Activated T-cell treated with anti-CD3 and anti-CD28 coated beads, Interleukin-2, amount 50 U/mL, for 4 hours (primary cell): ENCODE results near the gene MEGF9. TPM values are rescaled to one million over a fixed set of nuclear protein-coding genes. Genes with fewer than 3 reads are reported as not detected.

Source experiments
- ATAC-seq, 2 donors: fragments of 200-7000 bp; cut with Tn5 transposase; one replicate each; pipeline ENCODE4 v1.10.0; 2021
- DNase-seq: peaks from one replicate; pipeline ENCODE4 v3.0.0-alpha.2; 2020
- H3K27me3 Mint-ChIP-seq: one replicate; pipeline ENCODE4 v1.8.0; 2021; ENCODE audit warnings: low read depth, mixed read lengths
- H3K36me3 Mint-ChIP-seq: one replicate; pipeline ENCODE4 v1.8.0; 2022; ENCODE audit warnings: mixed read lengths; ENCODE audit not compliant: insufficient read depth
- H3K4me1 Mint-ChIP-seq: one replicate; pipeline ENCODE4 v1.8.0; 2021; ENCODE audit warnings: low read depth, mixed read lengths
- H3K4me3 Mint-ChIP-seq: one replicate; pipeline ENCODE4 v1.8.0; 2021; ENCODE audit warnings: mild to moderate bottlenecking, moderate library complexity, mixed read lengths
- H3K9me3 Mint-ChIP-seq: one replicate; pipeline ENCODE4 v1.8.0; 2021; ENCODE audit warnings: mixed read lengths
- total RNA-seq, 3 donors: library from RNA; stranded (reverse); gene quantifications; one replicate each; pipeline ENCODE4 v1.2.1, GENCODE V29; 2021

MEGF9 gene
- total RNA-seq, 3 donors from 2014 or later: 3.1 to 4.2 (median 3.4) TPM

DNA sequence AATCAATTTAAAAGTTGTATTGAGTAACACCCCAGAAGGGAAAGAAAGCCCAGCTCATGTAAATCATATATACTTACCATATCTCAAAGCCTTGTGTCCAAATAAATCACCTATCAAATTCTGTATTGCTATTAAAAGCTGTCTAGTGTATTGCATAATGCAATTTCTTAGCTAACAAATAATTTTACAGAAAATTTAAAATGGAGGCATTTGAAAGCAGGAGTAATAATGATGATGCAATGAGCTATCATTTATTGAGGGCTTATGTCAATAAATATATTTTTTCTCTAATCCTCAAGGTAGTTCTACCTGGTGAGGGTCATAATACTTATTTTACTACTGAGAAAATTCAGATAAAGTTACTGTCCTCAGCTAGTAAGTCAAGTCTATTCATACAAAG is 91.5 kb downstream of the MEGF9 start:
- H3K4me1 Mint-ChIP-seq: peaks cover 7% of the 10 kb centered on the region
- no peaks in the 10 kb centered on the region for H3K9me3 Mint-ChIP-seq
- no peak overlapping the region for H3K4me3 Mint-ChIP-seq
- DNase-seq (no peak), ATAC-seq (no peak)
- H3K36me3 Mint-ChIP-seq: peaks cover 4% of the 10 kb centered on the region
- no peaks in the 10 kb centered on the region for H3K27me3 Mint-ChIP-seq

DNA sequence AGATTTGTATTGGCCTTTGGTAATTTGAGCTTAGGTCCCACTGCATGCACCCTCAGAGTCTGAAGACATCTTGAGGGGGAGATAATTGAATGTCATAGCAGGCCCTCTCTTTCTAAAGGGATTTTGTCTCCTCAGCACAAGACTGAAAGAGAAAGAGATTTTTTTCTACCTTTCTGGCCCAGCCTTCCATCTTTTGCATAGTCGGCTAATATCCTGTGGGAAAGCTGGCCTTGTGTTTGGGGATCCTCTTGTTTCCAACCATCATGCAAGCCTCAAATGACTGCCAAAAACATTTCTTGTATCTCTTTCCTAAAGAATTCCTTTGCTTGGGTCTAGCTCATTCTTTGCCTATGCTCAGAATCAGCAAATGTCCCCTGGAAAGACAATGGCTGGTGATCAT is 92.3 kb downstream of the MEGF9 start:
- no peak for DNase-seq
- no peak for ATAC-seq
- H3K9me3 Mint-ChIP-seq: no peaks in the 10 kb centered on the region
- peaks cover 7% of the 10 kb centered on the region for H3K4me1 Mint-ChIP-seq
- no peak overlapping the region for H3K4me3 Mint-ChIP-seq
- H3K27me3 Mint-ChIP-seq: no peaks in the 10 kb centered on the region
- H3K36me3 Mint-ChIP-seq: peaks cover 7% of the 10 kb centered on the region

DNA sequence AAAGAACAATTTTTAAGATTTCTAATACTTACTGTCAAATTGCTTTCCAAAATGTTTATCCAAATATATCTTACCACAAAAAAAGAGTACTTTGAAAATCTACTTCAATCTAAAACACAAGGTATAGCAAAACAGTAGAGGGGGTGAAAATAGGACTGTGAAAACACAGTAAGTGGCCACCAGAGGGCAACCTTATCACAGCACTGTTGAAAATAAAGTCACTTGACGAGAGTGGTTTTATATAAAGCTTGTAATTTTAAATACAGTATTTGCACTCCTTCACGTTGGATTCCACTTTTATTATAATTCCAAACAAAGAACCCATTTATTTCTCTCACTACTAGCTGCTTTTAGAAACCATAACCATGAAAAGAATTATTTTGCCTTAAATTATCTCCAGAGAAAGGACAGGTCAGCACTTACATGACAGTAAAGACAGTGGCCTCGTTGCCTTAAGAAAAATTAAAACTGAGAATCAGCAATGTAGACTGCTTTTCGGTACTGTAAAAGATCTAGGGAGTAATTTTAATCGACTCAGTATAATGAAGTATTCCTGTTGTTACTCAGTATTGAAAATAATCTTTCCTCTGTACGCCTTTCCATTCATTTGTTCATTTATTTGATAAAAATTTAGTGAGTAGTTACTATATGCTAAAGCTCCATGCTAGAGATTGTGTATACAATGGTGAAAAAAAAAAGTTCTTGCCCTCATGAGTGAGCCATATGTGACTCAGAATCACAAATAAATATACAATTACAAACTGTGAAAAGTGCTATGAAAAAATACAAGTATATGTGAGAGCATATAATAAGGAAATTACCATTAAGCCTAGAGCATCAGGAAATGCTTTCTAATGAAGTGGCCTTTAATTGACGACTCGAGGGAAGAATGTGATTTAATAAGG is 94.3 kb downstream of the MEGF9 start:
- H3K36me3 Mint-ChIP-seq: peaks cover 7% of the 10 kb centered on the region
- H3K4me3 Mint-ChIP-seq: no peak overlapping the region
- DNase-seq (peak; percentile 40), ATAC-seq (peak; percentile 73 to 78)
- peaks cover 3% of the 10 kb centered on the region for H3K4me1 Mint-ChIP-seq
- H3K9me3 Mint-ChIP-seq: no peaks in the 10 kb centered on the region
- no peaks in the 10 kb centered on the region for H3K27me3 Mint-ChIP-seq

DNA sequence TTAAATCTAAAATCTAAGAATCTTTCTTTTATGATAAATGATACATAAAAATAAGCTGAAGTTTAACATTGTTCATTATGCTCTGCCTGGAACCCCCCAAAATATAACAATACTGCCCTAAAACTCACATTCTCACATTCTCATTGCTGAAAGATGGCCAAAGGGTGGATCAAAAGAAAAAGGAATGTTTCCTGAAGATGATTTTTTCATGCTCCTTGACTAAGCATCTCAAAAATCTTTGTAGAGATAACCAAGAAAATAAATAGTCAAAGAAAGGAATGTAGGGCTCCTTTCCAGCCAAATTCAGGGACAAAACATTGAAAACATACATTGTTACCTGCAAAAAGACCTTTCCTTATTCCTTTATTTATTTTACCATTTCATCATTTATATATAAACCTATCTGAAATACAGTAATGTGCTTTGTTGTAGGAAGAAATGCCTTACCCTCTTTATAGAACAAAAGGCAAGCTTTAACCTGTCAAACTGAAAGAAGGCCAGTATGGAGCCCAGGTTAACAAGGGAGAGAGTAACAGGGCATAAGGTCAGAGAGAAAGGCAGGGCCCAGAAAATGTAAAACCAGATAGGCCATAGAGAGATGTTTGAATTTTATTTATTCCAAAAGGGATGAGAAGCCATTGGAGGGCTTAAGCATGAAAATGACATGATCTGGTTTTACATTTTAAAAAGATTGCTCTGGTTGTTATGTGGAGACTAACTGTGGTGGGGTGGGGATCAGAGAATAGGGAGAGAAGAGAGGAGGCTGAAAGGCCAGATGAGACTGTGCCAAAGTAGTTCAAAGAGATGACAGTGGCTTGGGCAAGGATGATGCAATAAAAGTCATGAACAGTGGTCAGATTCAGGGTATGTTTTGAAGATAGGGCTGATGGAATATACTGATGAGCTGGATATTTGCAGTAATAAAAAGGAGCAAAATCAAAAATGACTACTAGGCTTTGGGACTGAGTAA is 97.0 kb downstream of the MEGF9 start:
- Mint-ChIP-seq H3K36me3 (peaks cover 7% of the 10 kb centered on the region), H3K27me3 (no peaks in the 10 kb centered on the region), H3K4me1 (peaks cover 3% of the 10 kb centered on the region), H3K4me3 (no peak overlapping the region), H3K9me3 (no peaks in the 10 kb centered on the region)
- ATAC-seq: no peak
- no peak for DNase-seq

DNA sequence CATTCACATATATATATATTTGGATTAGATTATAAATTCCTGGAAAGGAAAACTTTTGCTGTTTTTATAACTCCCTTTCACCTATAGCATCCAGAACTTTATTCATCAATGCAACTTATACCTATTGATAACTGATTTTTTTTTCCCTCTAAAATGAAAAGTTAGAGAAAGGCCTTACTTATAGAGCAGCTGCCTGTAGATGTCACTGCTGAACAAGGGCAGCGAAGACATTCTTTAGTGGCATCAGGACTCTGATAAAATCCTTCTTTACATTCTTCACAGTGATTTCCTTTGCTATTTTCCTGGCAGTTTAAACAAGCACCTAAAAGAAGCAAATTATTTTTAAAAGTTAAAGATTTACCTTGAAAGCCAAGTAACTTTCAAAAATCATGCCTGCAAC is 102.1 kb downstream of the MEGF9 start:
- Mint-ChIP-seq H3K4me3 (no peak overlapping the region), H3K36me3 (peaks cover 22% of the 10 kb centered on the region), H3K27me3 (no peaks in the 10 kb centered on the region), H3K4me1 (no peaks in the 10 kb centered on the region), H3K9me3 (no peaks in the 10 kb centered on the region)
- DNase-seq (no peak), ATAC-seq (no peak)

DNA sequence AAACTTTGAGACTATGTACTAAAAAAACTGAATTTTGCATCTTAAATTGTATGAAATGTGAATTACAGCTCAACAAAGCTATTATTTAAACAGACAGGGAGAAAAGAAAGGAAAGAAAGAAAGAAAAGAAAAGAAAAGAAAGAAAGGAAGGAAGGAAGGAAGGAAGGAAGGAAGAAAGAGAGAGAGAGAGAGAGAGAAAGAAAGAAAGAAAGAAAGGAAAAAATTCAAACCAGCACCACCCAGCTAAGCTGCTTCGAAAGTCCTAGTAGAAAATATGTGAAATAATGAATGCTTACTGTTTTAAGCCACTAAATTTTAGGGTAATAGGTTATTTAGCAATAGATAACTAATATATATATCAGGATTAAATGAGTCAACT is 102.6 kb downstream of the MEGF9 start:
- DNase-seq (no peak), ATAC-seq (no peak)
- H3K4me1 Mint-ChIP-seq: no peaks in the 10 kb centered on the region
- H3K9me3 Mint-ChIP-seq: no peaks in the 10 kb centered on the region
- H3K4me3 Mint-ChIP-seq: no peak overlapping the region
- H3K27me3 Mint-ChIP-seq: no peaks in the 10 kb centered on the region
- peaks cover 23% of the 10 kb centered on the region for H3K36me3 Mint-ChIP-seq

DNA sequence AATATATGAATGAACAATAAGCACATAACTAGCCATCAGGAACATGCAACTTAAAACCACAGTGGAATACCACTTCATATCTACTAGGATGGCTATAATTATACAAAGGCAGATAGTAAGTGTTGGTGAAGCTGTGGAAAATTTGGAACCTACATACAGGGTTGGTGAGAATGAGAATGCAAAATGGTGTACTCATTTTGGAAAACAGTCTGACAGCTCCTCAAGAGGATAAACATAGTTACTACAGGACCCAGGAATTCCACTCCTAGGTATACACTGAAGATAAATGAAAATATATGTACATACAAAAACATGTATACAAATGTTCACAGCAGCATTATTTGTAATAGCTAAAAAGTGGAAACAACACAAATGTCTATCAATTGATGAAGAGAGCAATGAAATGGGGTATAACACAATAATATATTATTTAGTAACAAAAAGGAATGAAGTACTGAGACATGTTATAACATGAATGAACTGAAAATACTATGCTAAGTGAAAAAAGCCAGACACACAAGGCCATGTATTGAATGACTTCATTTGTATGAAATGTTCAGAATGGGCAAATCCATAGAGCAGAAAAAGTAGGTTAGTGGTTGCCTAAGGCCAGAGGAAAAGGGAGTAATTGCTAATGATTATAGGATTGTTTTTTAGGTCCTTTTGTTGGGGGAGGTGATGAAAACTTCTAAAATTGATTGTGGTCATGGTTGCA is 103.1 kb downstream of the MEGF9 start:
- ATAC-seq: no peak
- peaks cover 23% of the 10 kb centered on the region for H3K36me3 Mint-ChIP-seq
- H3K4me1 Mint-ChIP-seq: no peaks in the 10 kb centered on the region
- no peaks in the 10 kb centered on the region for H3K27me3 Mint-ChIP-seq
- DNase-seq: no peak
- H3K4me3 Mint-ChIP-seq: no peak overlapping the region
- no peaks in the 10 kb centered on the region for H3K9me3 Mint-ChIP-seq

DNA sequence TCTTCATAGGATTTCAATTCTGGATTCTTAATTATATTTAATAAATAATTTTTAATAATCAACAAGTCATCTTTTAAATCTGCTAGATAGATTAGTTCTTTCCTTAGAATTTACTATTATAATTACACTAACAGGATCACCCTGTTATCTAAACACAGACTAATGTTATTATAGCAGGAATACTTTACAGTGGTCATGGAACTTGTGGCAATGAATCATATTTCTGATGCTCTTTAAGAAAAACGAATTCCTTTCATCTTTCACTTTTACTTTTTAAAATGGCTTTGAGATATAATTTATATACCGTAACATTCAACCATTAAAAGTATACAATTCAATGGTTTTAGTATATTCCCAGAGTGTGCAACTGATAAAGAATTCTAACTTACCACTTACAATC is 104.6 kb downstream of the MEGF9 start:
- no peak for DNase-seq
- peaks cover 33% of the 10 kb centered on the region for H3K36me3 Mint-ChIP-seq
- H3K4me1 Mint-ChIP-seq: no peaks in the 10 kb centered on the region
- no peaks in the 10 kb centered on the region for H3K27me3 Mint-ChIP-seq
- H3K9me3 Mint-ChIP-seq: no peaks in the 10 kb centered on the region
- ATAC-seq: no peak
- H3K4me3 Mint-ChIP-seq: no peak overlapping the region

DNA sequence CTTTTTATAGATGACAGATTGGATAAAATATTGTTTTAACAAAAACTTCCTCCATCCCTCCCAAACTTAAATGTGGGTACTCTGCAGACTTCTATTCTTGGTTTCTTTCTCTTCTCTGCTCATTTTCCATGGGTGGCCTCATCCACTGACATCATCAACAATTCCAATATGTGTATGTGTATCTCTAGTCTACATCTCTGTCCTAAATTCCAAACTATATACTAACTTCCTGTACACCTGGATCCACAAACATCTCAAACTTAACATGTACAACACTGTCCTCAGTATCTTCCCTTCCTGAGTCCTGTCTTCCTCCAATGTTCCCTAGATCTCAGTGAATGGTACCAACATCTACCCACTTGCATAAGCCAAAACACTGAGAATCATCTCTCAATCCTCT is 105.8 kb downstream of the MEGF9 start:
- no peak overlapping the region for H3K4me3 Mint-ChIP-seq
- H3K9me3 Mint-ChIP-seq: no peaks in the 10 kb centered on the region
- no peak for ATAC-seq
- H3K27me3 Mint-ChIP-seq: no peaks in the 10 kb centered on the region
- no peak for DNase-seq
- H3K36me3 Mint-ChIP-seq: peaks cover 38% of the 10 kb centered on the region
- no peaks in the 10 kb centered on the region for H3K4me1 Mint-ChIP-seq

DNA sequence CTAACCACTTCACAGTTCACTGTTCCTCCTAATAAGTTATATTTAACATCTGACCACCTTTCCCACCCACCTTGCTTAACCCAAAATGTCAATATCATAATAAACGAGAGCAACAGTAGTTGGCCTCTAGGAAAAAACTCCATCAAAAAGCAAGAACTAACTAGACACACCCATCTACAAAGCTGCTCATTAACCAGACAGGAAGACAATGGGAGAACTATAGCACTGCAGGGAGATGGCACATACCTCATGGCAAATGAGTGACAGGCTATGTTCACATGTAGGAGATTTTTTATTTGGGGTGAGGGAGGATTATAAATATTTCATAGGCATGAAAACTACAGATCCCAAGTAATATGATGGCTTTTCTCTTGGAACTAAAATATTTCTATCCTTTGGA is 110.7 kb downstream of the MEGF9 start:
- Mint-ChIP-seq H3K9me3 (no peaks in the 10 kb centered on the region), H3K4me1 (no peaks in the 10 kb centered on the region), H3K36me3 (peaks cover 26% of the 10 kb centered on the region), H3K4me3 (no peak overlapping the region), H3K27me3 (no peaks in the 10 kb centered on the region)
- DNase-seq: no peak
- ATAC-seq: no peak

DNA sequence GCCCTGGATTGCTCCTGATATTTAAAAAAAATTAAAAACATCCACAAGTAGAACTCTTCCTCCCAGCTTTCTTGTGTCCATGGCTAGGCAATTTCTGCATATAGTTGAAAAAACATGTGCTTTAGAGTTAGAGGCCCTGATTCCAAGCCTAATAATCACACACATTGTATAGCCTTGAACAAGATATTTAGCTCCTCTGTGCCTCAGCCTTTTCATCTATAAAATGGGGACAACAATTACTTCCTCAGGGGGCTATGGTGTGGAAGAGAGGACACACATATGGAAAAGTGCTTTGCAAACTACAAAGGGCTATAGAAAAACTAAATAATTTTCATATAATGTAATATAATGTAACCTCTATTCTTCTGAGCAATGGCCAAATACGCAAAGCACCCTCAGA is 111.3 kb downstream of the MEGF9 start:
- Mint-ChIP-seq H3K9me3 (no peaks in the 10 kb centered on the region), H3K36me3 (peaks cover 21% of the 10 kb centered on the region), H3K27me3 (no peaks in the 10 kb centered on the region), H3K4me3 (no peak overlapping the region), H3K4me1 (no peaks in the 10 kb centered on the region)
- no peak for DNase-seq
- no peak for ATAC-seq

DNA sequence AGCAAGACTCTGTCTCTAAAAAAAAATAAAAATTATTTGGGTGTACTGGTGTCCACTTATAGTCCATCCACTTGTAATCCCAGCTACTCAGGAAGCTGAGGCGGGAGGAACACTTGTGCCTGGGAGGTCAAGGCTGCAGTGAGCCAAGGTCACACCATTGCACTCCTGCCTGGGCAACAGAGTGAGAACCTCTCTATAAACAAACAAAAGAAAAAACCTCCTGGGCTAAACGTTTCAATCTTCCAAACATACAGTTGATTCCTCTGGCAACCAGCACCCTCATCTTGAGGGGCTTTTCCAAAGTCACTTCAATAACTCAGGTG is 120.4 kb downstream of the MEGF9 start:
- H3K4me1 Mint-ChIP-seq: no peaks in the 10 kb centered on the region
- no peaks in the 10 kb centered on the region for H3K27me3 Mint-ChIP-seq
- H3K4me3 Mint-ChIP-seq: no peak overlapping the region
- no peaks in the 10 kb centered on the region for H3K36me3 Mint-ChIP-seq
- ATAC-seq (no peak), DNase-seq (no peak)
- H3K9me3 Mint-ChIP-seq: no peaks in the 10 kb centered on the region

DNA sequence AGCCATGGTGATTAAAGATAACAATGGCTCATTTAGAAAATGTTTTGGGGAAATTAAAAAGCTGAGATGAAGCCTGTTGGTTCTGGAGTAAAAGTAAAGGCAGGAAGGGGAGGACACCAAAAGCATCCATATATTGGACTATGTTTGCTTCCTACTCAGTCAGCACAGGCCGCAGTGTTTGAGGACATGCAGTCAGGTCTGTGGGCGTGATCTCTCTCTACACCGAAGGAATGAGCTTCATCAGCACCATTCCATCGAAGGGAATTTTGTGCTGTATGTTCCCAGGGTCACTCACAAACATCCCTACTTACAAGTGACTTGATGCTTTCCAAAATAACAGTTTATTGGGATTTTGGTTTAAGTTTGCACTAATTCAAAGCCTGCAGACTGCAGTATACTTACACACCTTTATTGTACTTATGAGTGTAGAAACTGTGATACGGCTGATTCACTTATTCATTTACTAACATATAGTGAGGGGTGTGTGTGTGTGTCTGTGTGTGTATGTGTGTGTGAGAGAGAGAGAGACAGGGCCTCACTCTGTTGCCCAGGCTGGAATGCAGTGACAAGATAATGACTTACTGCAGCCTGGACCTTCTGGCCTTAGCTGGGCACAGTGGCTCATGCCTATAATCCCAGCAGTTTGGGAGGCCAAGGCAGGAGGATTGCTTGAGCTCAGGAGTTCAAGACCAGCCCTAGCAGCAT is 120.9 kb downstream of the MEGF9 start:
- DNase-seq: no peak
- H3K4me1 Mint-ChIP-seq: no peaks in the 10 kb centered on the region
- ATAC-seq: no peak
- no peak overlapping the region for H3K4me3 Mint-ChIP-seq
- H3K27me3 Mint-ChIP-seq: no peaks in the 10 kb centered on the region
- H3K36me3 Mint-ChIP-seq: no peaks in the 10 kb centered on the region
- no peaks in the 10 kb centered on the region for H3K9me3 Mint-ChIP-seq

DNA sequence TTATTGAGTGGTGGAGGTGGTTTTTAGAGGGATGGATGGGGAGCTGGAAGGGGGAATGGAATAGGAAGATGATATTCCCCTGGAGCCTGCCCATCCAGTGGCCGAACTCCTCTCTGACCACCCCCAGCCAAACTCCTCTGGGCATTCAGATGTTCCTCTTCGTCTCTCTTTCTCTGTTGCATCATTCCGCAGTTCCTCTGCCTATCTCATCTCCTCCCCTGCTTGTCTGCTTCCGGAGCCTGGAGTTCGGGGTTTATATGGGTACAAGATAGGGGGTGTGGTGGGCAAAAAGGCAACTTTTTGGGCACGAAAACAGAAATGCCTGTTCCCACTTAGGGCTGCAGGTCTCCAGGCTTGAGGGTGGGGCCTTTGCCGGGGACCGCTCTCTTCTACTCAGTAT is 122.1 kb downstream of the MEGF9 start:
- no peak for DNase-seq
- no peak for ATAC-seq
- no peaks in the 10 kb centered on the region for H3K27me3 Mint-ChIP-seq

More for the DNA sequence above, 122.1 kb downstream of the MEGF9 start:
- no peaks in the 10 kb centered on the region for H3K4me1 Mint-ChIP-seq
- no peaks in the 10 kb centered on the region for H3K9me3 Mint-ChIP-seq
- H3K4me3 Mint-ChIP-seq: no peak overlapping the region
- no peaks in the 10 kb centered on the region for H3K36me3 Mint-ChIP-seq
